ENCODE measurements around the gene USF2.

The USF2 gene

DNA sequence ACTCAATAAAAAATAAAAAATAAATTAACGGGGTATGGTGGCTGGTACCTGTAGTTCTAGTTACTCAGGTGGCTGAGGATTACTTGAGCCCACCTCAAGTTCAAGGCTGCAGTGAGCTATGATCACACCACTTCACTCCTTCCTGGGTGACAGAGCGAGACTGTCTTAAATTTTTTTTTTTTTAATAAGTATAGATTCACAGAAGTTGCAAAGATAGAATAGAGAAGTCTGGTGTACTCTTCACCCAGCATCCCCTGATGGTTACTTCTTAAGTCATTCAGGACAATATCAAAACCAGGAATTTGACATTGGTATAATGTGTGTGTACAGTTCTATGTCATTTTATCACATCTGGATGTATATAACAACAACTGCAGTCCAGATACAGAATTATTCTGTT, 52.5 kb downstream of the USF2 start:
- peaks cover 6% of the 10 kb centered on the region for H3K4me1 Mint-ChIP-seq
- H3K27ac Mint-ChIP-seq: no peak overlapping the region
- no peak overlapping the region for H3K4me3 Mint-ChIP-seq
- no peaks in the 10 kb centered on the region for H3K9me3 Mint-ChIP-seq
- no peaks in the 10 kb centered on the region for H3K36me3 Mint-ChIP-seq
- H3K27me3 Mint-ChIP-seq: no peaks in the 10 kb centered on the region

DNA sequence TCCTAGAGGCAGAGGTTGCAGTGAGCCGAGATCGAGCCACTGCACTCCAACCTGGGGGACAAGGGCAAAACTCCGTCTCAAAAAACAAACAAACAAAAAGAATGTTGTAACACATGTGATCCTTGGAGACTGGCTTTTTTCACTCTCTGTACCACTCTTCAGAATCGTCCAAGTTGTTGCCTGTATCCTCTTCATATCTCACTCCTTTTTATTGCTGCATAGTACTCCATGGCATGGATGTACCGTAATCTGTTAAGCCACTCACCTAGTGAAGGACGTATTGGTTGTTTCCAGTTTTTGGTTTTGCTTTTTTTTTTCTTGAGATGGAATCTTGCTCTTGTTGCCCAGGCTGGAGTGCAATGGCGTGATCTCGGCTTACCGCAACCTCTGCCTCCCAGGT, 53.3 kb downstream of the USF2 start:
- no peak overlapping the region for H3K27ac Mint-ChIP-seq
- no peak overlapping the region for H3K4me3 Mint-ChIP-seq
- no peaks in the 10 kb centered on the region for H3K27me3 Mint-ChIP-seq
- H3K9me3 Mint-ChIP-seq: no peaks in the 10 kb centered on the region
- no peaks in the 10 kb centered on the region for H3K36me3 Mint-ChIP-seq
- H3K4me1 Mint-ChIP-seq: peaks cover 6% of the 10 kb centered on the region

DNA sequence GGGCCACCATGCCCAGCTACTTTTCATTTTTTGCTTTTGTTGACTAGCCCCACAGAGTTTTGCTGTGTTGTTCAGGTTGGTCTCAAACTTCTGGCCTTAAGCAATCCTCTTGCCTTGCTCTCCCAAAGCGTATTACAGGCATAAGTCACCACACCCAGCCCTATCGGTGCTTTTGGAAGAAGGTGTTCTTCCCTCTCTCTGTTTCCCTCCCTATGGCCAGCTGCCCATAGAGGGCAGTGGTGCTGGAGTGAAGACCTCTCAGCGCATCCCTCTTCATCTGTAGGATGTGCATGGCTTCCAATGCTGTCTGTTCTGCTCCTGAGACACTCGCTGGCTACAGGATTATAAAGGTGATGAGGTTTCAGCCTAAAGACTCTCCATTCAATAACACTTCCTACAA, 58.9 kb downstream of the USF2 start:
- peaks cover 3% of the 10 kb centered on the region for H3K4me1 Mint-ChIP-seq
- no peak overlapping the region for H3K4me3 Mint-ChIP-seq
- no peaks in the 10 kb centered on the region for H3K9me3 Mint-ChIP-seq
- H3K36me3 Mint-ChIP-seq: no peaks in the 10 kb centered on the region
- no peak overlapping the region for H3K27ac Mint-ChIP-seq
- H3K27me3 Mint-ChIP-seq: no peaks in the 10 kb centered on the region

DNA sequence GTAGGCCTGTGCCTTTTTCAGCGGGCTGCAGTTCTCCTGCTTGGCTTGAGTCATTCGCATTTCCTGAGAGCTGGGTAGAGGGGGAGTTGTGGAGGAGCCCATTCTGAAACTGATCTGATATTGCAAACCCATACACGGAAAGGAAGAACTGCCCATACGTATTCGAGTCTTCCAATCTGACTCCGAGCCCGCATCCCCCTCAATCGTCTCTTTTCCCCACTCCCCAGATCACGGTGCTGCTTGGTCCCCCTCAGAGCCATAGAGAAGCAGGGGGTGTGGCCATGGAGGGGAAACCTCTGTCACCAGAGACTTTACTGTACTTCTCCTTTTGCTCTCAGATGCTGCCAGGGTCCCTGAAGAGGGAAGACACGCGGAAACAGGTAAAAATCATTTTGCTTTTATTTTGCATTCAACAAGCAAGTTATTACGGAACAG, 60.1 kb downstream of the USF2 start, which contains the start of gene CD22:
Gene CD22 (plus strand): TSS at position 337 of the 435 bp plus-strand sequence. CDS start 2,854 bp downstream, outside the sequence.
- Mint-ChIP-seq H3K27me3 (no peaks in the 10 kb centered on the region), H3K4me1 (peaks cover 10% of the 10 kb centered on the region), H3K9me3 (no peaks in the 10 kb centered on the region), H3K27ac (no peak within 1 kb of the TSS), H3K36me3 (no peaks in the 10 kb centered on the region), H3K4me3 (no peak within 1 kb of the TSS)

DNA sequence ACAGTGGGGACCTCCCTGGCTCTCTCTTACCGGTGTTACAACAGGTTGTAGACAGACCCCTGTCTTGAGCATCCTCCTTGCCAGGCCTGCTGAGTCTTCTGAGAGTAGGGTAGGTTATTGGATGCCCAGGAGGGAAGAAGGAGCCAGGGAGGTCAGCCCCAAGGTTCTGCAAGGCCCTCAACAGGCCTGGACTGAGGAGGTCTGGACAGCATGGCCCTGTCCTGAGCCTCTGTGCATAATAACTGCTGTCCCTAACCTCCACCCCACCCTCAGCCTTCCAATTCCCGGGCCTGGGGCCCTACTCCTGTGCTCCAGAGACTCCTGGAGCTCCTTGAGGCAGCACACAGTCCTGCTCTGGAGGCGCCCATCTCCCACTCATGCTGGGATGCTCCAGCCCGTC, 60.6 kb downstream of the USF2 start:
- Mint-ChIP-seq H3K9me3 (no peaks in the 10 kb centered on the region), H3K27ac (no peak overlapping the region), H3K27me3 (no peaks in the 10 kb centered on the region), H3K36me3 (no peaks in the 10 kb centered on the region), H3K4me3 (no peak overlapping the region), H3K4me1 (peaks cover 10% of the 10 kb centered on the region)
